Esophagus squamous epithelium (tissue), 4 donors: ENCODE data around the gene GPR62.

Source experiments
- POLR2A ChIP-seq, 4 donors: fragments of 450-650 bp; IDR thresholded peaks; one replicate each; pipeline ENCODE4 v1.6.1; 2017; ENCODE audit warnings: antibody characterized with exemption in 4 of 4, mild to moderate bottlenecking in 4 of 4, moderate library complexity in 3 of 4
- TF ChIP-seq, protein P1 (sequence below), 6 experiments: fragments of 450-650 bp in 4 of 6; fragments of 200-600 bp in 2 of 6; sonication (generic) in 2 of 6; IDR thresholded peaks; one replicate each; pipeline ENCODE4 v1.5.1; 2016 to 2019; ENCODE audit warnings: antibody characterized with exemption in 6 of 6, mild to moderate bottlenecking in 4 of 6, moderate library complexity in 4 of 6

DNA sequence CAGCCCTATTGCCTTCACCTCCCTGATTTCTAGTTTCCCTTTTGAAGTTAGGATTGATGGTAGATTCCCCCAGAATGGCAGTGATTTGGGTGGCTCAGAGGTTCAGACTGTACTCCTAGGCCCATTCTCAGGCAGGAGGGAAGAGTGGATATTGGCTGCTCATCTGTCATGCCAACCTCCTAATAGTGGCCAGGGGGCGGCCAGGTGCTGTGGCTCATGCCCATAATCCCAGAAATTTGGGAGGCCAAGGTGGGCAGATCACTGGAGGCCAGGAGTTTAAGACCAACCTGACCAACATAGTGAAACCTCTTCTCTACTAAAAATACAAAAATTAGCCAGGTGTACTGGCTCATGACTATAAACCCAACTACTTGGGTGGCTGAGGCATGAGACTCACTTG, 24.7 kb upstream of the GPR62 start:
- TF ChIP-seq, protein P1, sequence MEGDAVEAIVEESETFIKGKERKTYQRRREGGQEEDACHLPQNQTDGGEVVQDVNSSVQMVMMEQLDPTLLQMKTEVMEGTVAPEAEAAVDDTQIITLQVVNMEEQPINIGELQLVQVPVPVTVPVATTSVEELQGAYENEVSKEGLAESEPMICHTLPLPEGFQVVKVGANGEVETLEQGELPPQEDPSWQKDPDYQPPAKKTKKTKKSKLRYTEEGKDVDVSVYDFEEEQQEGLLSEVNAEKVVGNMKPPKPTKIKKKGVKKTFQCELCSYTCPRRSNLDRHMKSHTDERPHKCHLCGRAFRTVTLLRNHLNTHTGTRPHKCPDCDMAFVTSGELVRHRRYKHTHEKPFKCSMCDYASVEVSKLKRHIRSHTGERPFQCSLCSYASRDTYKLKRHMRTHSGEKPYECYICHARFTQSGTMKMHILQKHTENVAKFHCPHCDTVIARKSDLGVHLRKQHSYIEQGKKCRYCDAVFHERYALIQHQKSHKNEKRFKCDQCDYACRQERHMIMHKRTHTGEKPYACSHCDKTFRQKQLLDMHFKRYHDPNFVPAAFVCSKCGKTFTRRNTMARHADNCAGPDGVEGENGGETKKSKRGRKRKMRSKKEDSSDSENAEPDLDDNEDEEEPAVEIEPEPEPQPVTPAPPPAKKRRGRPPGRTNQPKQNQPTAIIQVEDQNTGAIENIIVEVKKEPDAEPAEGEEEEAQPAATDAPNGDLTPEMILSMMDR (IDR thresholded peaks at IDR 0.05), result no peak
- no peak for TF ChIP-seq POLR2A (IDR thresholded peaks at IDR 0.05)
